Activated naive CD8-positive, alpha-beta T cell (primary cell): ENCODE data around the gene TECR.
"Not testable (repeated sequence)": the region's sequence is repeated elsewhere in the genome, so short reads cannot be mapped to it uniquely, and the experiment has no call there.

ENCODE experiments used
- H3K27ac Mint-ChIP-seq: one replicate; pipeline ENCODE4 v1.8.0; 2021; ENCODE audit warnings: mixed read lengths
- H3K27me3 Mint-ChIP-seq: one replicate; pipeline ENCODE4 v1.8.0; 2021; ENCODE audit warnings: mixed read lengths
- H3K36me3 Mint-ChIP-seq: one replicate; pipeline ENCODE4 v1.8.0; 2021; ENCODE audit warnings: mixed read lengths
- H3K4me1 Mint-ChIP-seq: one replicate; pipeline ENCODE4 v1.8.0; 2021; ENCODE audit warnings: low read depth, mixed read lengths
- H3K4me3 Mint-ChIP-seq: one replicate; pipeline ENCODE4 v1.8.0; 2021; ENCODE audit warnings: mild to moderate bottlenecking, mixed read lengths
- H3K9me3 Mint-ChIP-seq: one replicate; pipeline ENCODE4 v1.8.0; 2021; ENCODE audit warnings: low read depth, mixed read lengths

Gene TECR

GRCh38 chr19:14571695-14572490 lies 42.5 kb downstream of the TECR start, which contains the start of gene NDUFB7:
TSS of gene NDUFB7 (minus strand) at chr19:14572066. CDS start at chr19:14572000, 66 bp downstream.
- H3K36me3 Mint-ChIP-seq = no peaks in the 10 kb centered on the region
- H3K4me3 Mint-ChIP-seq = peak within 1 kb of the TSS; percentile 95
- H3K9me3 Mint-ChIP-seq = no peaks in the 10 kb centered on the region
- H3K27ac Mint-ChIP-seq = peak within 1 kb of the TSS; percentile 88
- H3K27me3 Mint-ChIP-seq = no peaks in the 10 kb centered on the region
- peaks cover 34% of the 10 kb centered on the region for H3K4me1 Mint-ChIP-seq

GRCh38 chr19:14575428-14575980 lies 46.1 kb downstream of the TECR start:
- Mint-ChIP-seq H3K27me3 (no peaks in the 10 kb centered on the region), H3K27ac (no peak overlapping the region), H3K4me3 (no peak overlapping the region), H3K36me3 (no peaks in the 10 kb centered on the region), H3K9me3 (no peaks in the 10 kb centered on the region), H3K4me1 (peaks cover 20% of the 10 kb centered on the region)

- H3K27me3 Mint-ChIP-seq = no peaks in the 10 kb centered on the region
- H3K9me3 Mint-ChIP-seq = no peaks in the 10 kb centered on the region
- no peaks in the 10 kb centered on the region for H3K36me3 Mint-ChIP-seq
- H3K4me1 Mint-ChIP-seq = peaks cover 14% of the 10 kb centered on the region
- H3K27ac Mint-ChIP-seq = no peak overlapping the region
- no peak overlapping the region for H3K4me3 Mint-ChIP-seq
Measured at GRCh38 chr19:14576363-14576762, 47.0 kb downstream of the TECR start.

GRCh38 chr19:14577264-14577663 lies 47.9 kb downstream of the TECR start:
- Mint-ChIP-seq H3K9me3 (no peaks in the 10 kb centered on the region), H3K27me3 (no peaks in the 10 kb centered on the region), H3K27ac (no peak overlapping the region), H3K4me1 (peaks cover 9% of the 10 kb centered on the region), H3K36me3 (no peaks in the 10 kb centered on the region), H3K4me3 (no peak overlapping the region)

GRCh38 chr19:14577885-14578427 lies 48.6 kb downstream of the TECR start:
- Mint-ChIP-seq H3K9me3 (no peaks in the 10 kb centered on the region), H3K27me3 (no peaks in the 10 kb centered on the region), H3K36me3 (no peaks in the 10 kb centered on the region), H3K4me1 (peaks cover 9% of the 10 kb centered on the region), H3K27ac (peak overlapping the region; percentile 25), H3K4me3 (no peak overlapping the region)

- Mint-ChIP-seq H3K4me3 (no peak overlapping the region), H3K27me3 (no peaks in the 10 kb centered on the region), H3K36me3 (no peaks in the 10 kb centered on the region), H3K4me1 (peaks cover 8% of the 10 kb centered on the region), H3K27ac (peak overlapping the region; percentile 86), H3K9me3 (no peaks in the 10 kb centered on the region)
Measured at GRCh38 chr19:14580623-14581237, 51.3 kb downstream of the TECR start.

GRCh38 chr19:14582894-14583340 lies 53.5 kb downstream of the TECR start, which contains the start of gene CLEC17A:
TSS of gene CLEC17A (plus strand) at chr19:14583084. CDS start at chr19:14583161, 77 bp downstream.
- no peak within 1 kb of the TSS for H3K4me3 Mint-ChIP-seq
- H3K9me3 Mint-ChIP-seq = no peaks in the 10 kb centered on the region
- H3K27me3 Mint-ChIP-seq = no peaks in the 10 kb centered on the region
- H3K27ac Mint-ChIP-seq = no peak within 1 kb of the TSS
- H3K36me3 Mint-ChIP-seq = no peaks in the 10 kb centered on the region
- peaks cover 8% of the 10 kb centered on the region for H3K4me1 Mint-ChIP-seq

- not testable (repeated sequence) for H3K27me3 Mint-ChIP-seq, H3K4me1 Mint-ChIP-seq, H3K36me3 Mint-ChIP-seq, H3K27ac Mint-ChIP-seq, H3K4me3 Mint-ChIP-seq, H3K9me3 Mint-ChIP-seq
Measured at GRCh38 chr19:14584372-14584771, 55.0 kb downstream of the TECR start.

GRCh38 chr19:14585187-14585586 lies 55.8 kb downstream of the TECR start:
- H3K9me3 Mint-ChIP-seq, H3K27me3 Mint-ChIP-seq, H3K4me3 Mint-ChIP-seq, H3K4me1 Mint-ChIP-seq, H3K36me3 Mint-ChIP-seq: not testable (repeated sequence)
- H3K27ac Mint-ChIP-seq = peak overlapping the region; percentile 75

GRCh38 chr19:14589433-14589832 lies 60.0 kb downstream of the TECR start:
- not testable (repeated sequence) for H3K27me3 Mint-ChIP-seq, H3K4me3 Mint-ChIP-seq, H3K27ac Mint-ChIP-seq, H3K36me3 Mint-ChIP-seq, H3K9me3 Mint-ChIP-seq, H3K4me1 Mint-ChIP-seq

- no peaks in the 10 kb centered on the region for H3K4me1 Mint-ChIP-seq
- peaks cover 7% of the 10 kb centered on the region for H3K9me3 Mint-ChIP-seq
- peaks cover 6% of the 10 kb centered on the region for H3K27me3 Mint-ChIP-seq
- no peak overlapping the region for H3K27ac Mint-ChIP-seq
- no peak overlapping the region for H3K4me3 Mint-ChIP-seq
- H3K36me3 Mint-ChIP-seq = peaks cover 3% of the 10 kb centered on the region
Measured at GRCh38 chr19:14595558-14595957, 66.2 kb downstream of the TECR start.

- Mint-ChIP-seq H3K4me3 (no peak overlapping the region), H3K4me1 (peaks cover 4% of the 10 kb centered on the region), H3K27me3 (no peaks in the 10 kb centered on the region), H3K27ac (no peak overlapping the region), H3K9me3 (peaks cover 7% of the 10 kb centered on the region), H3K36me3 (peaks cover 3% of the 10 kb centered on the region)
Measured at GRCh38 chr19:14599548-14600147, 70.3 kb downstream of the TECR start.

GRCh38 chr19:14603990-14604387 lies 74.6 kb downstream of the TECR start:
- H3K9me3 Mint-ChIP-seq = no peaks in the 10 kb centered on the region
- no peaks in the 10 kb centered on the region for H3K36me3 Mint-ChIP-seq
- no peak overlapping the region for H3K4me3 Mint-ChIP-seq
- H3K27ac Mint-ChIP-seq = no peak overlapping the region
- H3K4me1 Mint-ChIP-seq = peaks cover 4% of the 10 kb centered on the region
- H3K27me3 Mint-ChIP-seq = no peaks in the 10 kb centered on the region

- H3K4me3 Mint-ChIP-seq = no peak overlapping the region
- no peaks in the 10 kb centered on the region for H3K9me3 Mint-ChIP-seq
- no peaks in the 10 kb centered on the region for H3K27me3 Mint-ChIP-seq
- H3K27ac Mint-ChIP-seq = no peak overlapping the region
- no peaks in the 10 kb centered on the region for H3K36me3 Mint-ChIP-seq
- H3K4me1 Mint-ChIP-seq = peaks cover 4% of the 10 kb centered on the region
Measured at GRCh38 chr19:14606627-14607026, 77.2 kb downstream of the TECR start.

- H3K4me1 Mint-ChIP-seq = no peaks in the 10 kb centered on the region
- H3K36me3 Mint-ChIP-seq = no peaks in the 10 kb centered on the region
- H3K9me3 Mint-ChIP-seq = no peaks in the 10 kb centered on the region
- H3K27ac Mint-ChIP-seq = no peak overlapping the region
- no peaks in the 10 kb centered on the region for H3K27me3 Mint-ChIP-seq
- no peak overlapping the region for H3K4me3 Mint-ChIP-seq
Measured at GRCh38 chr19:14611051-14611450, 81.7 kb downstream of the TECR start.
